ENCODE data around the gene ARHGEF28. TPM values are rescaled to one million over a fixed set of nuclear protein-coding genes. Genes with fewer than 3 reads are reported as not detected.

Gene ARHGEF28
- total RNA-seq, 1 experiment from 2014 or later: 0.57 TPM

DNA sequence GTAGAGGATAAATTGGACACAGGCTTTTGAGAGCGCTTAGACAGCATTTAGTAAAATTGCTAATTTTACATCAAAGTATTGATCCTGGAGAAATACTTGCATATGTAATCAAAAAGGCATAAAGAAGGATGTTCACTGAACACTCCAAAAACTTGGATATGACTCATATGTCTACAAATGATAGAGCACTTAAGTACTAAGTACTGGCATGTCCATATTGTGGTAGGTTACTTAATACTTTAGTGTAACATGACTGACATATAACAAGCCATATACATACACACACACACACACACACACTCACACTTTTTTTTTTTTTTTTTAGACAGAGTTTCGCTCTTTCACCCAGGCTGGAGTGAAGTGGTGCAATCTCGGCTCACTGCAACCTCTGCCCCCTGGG, 361.9 kb downstream of the ARHGEF28 start:
- Histone ChIP-seq H4K20me1 (ENCODE audit: control insufficient read depth, insufficient read depth, insufficient read length) (no peaks in the 10 kb centered on the region), H3K14ac (ENCODE audit: insufficient read depth, low read length) (no peak overlapping the region), H2BK20ac (ENCODE audit: low read depth, low read length, poor library complexity, severe bottlenecking) (no peak overlapping the region), H3K27me3 (ENCODE audit: insufficient read depth, low read length) (no peaks in the 10 kb centered on the region), H2BK15ac (ENCODE audit: low read depth, low read length) (no peak overlapping the region), H2AK5ac (ENCODE audit: insufficient read length, low read length) (no peak overlapping the region), H2BK5ac (ENCODE audit: insufficient read length, low read length) (no peak overlapping the region), H4K91ac (ENCODE audit: insufficient read length, low read depth, low read length) (no peak overlapping the region), H3K4me1 (ENCODE audit: insufficient read depth, low read length) (no peaks in the 10 kb centered on the region), H3K9me3 (ENCODE audit: control insufficient read depth, low read depth, low read length) (no peaks in the 10 kb centered on the region), H4K8ac (replicated peaks; ENCODE audit: insufficient read length, low read depth, low read length) (no peak overlapping the region), H2AFZ (ENCODE audit: low read length) (no peak overlapping the region), H3T11ph (ENCODE audit: low read length) (no peak overlapping the region), H3K4ac (ENCODE audit: low read depth, low read length) (no peak overlapping the region), H3K9ac (ENCODE audit: extremely low read depth, insufficient read length, low read length) (no peak overlapping the region), H3K79me2 (ENCODE audit: insufficient read depth, low read length) (no peaks in the 10 kb centered on the region), H3K18ac (ENCODE audit: insufficient read length, low read depth, low read length) (no peak overlapping the region), H3K56ac (ENCODE audit: insufficient read length, low read depth, low read length) (no peak overlapping the region), H3K27ac (ENCODE audit: insufficient read length, low read depth, low read length) (no peak overlapping the region), H2BK12ac (ENCODE audit: insufficient read length, low read depth, low read length) (no peak overlapping the region), H3K23me2 (ENCODE audit: insufficient read length, low read depth, low read length, poor library complexity, severe bottlenecking) (no peaks in the 10 kb centered on the region), H3K23ac (ENCODE audit: insufficient read length, low read depth, low read length) (no peak overlapping the region), H3K79me1 (ENCODE audit: insufficient read depth, low read depth, low read length, poor library complexity, severe bottlenecking) (no peaks in the 10 kb centered on the region), H4K5ac (ENCODE audit: insufficient read length, low read depth, low read length) (no peak overlapping the region), H2BK120ac (ENCODE audit: low read depth, low read length, poor library complexity, severe bottlenecking) (no peak overlapping the region), H3K4me2 (ENCODE audit: insufficient read depth, insufficient read length, low read length) (no peak overlapping the region)
- no peaks in the 10 kb centered on the region; a peak in 1 of 5 replicates for H3K9me3 Mint-ChIP-seq
- no CpG with 5 or more reads among the region's 3 CpGs for WGBS (ENCODE audit: extremely low coverage, insufficient read length, low lambda C conversion rate)
- peaks cover 0 to 2% of the 10 kb centered on the region in 2 experiments; a peak in 1 of 4 replicates for H3K4me1 Mint-ChIP-seq
- H3K36me3 Mint-ChIP-seq (ENCODE audit: insufficient read depth in 1 of 3, low read depth in 3 of 3): no peaks in the 10 kb centered on the region
- TF ChIP-seq, protein P1, sequence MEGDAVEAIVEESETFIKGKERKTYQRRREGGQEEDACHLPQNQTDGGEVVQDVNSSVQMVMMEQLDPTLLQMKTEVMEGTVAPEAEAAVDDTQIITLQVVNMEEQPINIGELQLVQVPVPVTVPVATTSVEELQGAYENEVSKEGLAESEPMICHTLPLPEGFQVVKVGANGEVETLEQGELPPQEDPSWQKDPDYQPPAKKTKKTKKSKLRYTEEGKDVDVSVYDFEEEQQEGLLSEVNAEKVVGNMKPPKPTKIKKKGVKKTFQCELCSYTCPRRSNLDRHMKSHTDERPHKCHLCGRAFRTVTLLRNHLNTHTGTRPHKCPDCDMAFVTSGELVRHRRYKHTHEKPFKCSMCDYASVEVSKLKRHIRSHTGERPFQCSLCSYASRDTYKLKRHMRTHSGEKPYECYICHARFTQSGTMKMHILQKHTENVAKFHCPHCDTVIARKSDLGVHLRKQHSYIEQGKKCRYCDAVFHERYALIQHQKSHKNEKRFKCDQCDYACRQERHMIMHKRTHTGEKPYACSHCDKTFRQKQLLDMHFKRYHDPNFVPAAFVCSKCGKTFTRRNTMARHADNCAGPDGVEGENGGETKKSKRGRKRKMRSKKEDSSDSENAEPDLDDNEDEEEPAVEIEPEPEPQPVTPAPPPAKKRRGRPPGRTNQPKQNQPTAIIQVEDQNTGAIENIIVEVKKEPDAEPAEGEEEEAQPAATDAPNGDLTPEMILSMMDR (conservative IDR thresholded peaks at IDR 0.05): no peak
- DNase-seq: no peak
- no peaks in the 10 kb centered on the region; the same call in none of the 2 replicates for H3K27me3 Mint-ChIP-seq (ENCODE audit: low read depth)
- H3K27ac Mint-ChIP-seq: no peak overlapping the region
- H3K4me3 Mint-ChIP-seq: no peak overlapping the region
